GM23338 (cell line): Measurements from ENCODE around the gene S100A8.

Source experiments
- EZH2 ChIP-seq: fragments of 200-600 bp; sonication (generic); IDR thresholded peaks from one replicate; pipeline ENCODE4 v1.8.0; 2017; ENCODE audit warnings: antibody characterized with exemption, mild to moderate bottlenecking, low read depth; ENCODE audit not compliant: unreplicated experiment
- TF ChIP-seq, protein P1 (sequence below), 2 experiments: fragments of 200-600 bp in 1 of 2; sonication (generic) in 1 of 2; conservative IDR thresholded peaks; 2 replicates each; pipeline versions ENCODE4 v1.5.1 to v1.6.1; 2016 to 2017; ENCODE audit warnings: antibody characterized with exemption in 2 of 2, low read depth in 2 of 2, mild to moderate bottlenecking in 2 of 2, moderate library complexity in 1 of 2
- TF ChIP-seq, protein P2 (sequence below): fragments of 250-450 bp; sonication (Bioruptor Pico); IDR thresholded peaks from 2 replicates; pipeline ENCODE4 v1.5.0; 2020; ENCODE audit warnings: mild to moderate bottlenecking, moderate library complexity

DNA sequence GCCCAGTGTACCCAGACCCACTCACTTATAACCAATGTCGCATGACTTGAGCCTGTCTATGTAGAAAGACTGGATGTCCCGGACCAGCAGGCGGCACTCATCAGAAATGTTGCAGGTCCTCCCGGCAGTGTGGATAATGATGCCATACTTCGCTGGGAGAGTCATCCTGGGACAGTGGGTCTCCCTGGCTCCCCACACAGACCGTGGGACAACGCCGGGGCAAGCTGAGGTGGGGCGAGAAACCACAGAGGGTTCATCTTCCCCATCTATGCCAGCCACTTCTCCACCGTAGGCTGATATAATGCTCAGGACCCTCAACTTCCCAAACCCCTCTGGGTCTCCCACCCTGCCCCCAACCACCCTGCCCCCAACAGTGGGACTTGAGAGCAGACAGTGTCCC lies 50.5 kb downstream of the S100A8 start:
- TF ChIP-seq, protein P1, sequence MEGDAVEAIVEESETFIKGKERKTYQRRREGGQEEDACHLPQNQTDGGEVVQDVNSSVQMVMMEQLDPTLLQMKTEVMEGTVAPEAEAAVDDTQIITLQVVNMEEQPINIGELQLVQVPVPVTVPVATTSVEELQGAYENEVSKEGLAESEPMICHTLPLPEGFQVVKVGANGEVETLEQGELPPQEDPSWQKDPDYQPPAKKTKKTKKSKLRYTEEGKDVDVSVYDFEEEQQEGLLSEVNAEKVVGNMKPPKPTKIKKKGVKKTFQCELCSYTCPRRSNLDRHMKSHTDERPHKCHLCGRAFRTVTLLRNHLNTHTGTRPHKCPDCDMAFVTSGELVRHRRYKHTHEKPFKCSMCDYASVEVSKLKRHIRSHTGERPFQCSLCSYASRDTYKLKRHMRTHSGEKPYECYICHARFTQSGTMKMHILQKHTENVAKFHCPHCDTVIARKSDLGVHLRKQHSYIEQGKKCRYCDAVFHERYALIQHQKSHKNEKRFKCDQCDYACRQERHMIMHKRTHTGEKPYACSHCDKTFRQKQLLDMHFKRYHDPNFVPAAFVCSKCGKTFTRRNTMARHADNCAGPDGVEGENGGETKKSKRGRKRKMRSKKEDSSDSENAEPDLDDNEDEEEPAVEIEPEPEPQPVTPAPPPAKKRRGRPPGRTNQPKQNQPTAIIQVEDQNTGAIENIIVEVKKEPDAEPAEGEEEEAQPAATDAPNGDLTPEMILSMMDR (conservative IDR thresholded peaks at IDR 0.05; ENCODE audit: low read depth in 2 of 2): no peak
- TF ChIP-seq EZH2: no peak
- TF ChIP-seq, protein P2, sequence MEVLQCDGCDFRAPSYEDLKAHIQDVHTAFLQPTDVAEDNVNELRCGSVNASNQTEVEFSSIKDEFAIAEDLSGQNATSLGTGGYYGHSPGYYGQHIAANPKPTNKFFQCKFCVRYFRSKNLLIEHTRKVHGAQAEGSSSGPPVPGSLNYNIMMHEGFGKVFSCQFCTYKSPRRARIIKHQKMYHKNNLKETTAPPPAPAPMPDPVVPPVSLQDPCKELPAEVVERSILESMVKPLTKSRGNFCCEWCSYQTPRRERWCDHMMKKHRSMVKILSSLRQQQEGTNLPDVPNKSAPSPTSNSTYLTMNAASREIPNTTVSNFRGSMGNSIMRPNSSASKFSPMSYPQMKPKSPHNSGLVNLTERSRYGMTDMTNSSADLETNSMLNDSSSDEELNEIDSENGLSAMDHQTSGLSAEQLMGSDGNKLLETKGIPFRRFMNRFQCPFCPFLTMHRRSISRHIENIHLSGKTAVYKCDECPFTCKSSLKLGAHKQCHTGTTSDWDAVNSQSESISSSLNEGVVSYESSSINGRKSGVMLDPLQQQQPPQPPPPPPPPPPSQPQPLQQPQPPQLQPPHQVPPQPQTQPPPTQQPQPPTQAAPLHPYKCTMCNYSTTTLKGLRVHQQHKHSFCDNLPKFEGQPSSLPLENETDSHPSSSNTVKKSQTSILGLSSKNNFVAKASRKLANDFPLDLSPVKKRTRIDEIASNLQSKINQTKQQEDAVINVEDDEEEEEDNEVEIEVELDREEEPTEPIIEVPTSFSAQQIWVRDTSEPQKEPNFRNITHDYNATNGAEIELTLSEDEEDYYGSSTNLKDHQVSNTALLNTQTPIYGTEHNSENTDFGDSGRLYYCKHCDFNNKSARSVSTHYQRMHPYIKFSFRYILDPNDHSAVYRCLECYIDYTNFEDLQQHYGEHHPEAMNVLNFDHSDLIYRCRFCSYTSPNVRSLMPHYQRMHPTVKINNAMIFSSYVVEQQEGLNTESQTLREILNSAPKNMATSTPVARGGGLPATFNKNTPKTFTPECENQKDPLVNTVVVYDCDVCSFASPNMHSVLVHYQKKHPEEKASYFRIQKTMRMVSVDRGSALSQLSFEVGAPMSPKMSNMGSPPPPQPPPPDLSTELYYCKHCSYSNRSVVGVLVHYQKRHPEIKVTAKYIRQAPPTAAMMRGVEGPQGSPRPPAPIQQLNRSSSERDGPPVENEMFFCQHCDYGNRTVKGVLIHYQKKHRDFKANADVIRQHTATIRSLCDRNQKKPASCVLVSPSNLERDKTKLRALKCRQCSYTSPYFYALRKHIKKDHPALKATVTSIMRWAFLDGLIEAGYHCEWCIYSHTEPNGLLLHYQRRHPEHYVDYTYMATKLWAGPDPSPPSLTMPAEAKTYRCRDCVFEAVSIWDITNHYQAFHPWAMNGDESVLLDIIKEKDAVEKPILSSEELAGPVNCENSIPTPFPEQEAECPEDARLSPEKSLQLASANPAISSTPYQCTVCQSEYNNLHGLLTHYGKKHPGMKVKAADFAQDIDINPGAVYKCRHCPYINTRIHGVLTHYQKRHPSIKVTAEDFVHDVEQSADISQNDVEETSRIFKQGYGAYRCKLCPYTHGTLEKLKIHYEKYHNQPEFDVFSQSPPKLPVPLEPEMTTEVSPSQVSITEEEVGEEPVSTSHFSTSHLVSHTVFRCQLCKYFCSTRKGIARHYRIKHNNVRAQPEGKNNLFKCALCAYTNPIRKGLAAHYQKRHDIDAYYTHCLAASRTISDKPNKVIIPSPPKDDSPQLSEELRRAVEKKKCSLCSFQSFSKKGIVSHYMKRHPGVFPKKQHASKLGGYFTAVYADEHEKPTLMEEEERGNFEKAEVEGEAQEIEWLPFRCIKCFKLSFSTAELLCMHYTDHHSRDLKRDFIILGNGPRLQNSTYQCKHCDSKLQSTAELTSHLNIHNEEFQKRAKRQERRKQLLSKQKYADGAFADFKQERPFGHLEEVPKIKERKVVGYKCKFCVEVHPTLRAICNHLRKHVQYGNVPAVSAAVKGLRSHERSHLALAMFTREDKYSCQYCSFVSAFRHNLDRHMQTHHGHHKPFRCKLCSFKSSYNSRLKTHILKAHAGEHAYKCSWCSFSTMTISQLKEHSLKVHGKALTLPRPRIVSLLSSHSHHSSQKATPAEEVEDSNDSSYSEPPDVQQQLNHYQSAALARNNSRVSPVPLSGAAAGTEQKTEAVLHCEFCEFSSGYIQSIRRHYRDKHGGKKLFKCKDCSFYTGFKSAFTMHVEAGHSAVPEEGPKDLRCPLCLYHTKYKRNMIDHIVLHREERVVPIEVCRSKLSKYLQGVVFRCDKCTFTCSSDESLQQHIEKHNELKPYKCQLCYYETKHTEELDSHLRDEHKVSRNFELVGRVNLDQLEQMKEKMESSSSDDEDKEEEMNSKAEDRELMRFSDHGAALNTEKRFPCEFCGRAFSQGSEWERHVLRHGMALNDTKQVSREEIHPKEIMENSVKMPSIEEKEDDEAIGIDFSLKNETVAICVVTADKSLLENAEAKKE (CRISPR knock-in tag): no peak
